ENCODE measurements around the gene RNF43.

The RNF43 gene

GRCh38 chr17:58416396-58416795, 938 bp downstream of the RNF43 start:
- H4K12ac ChIP-seq (ENCODE audit: low read depth, low read length): no peak overlapping the region
- H3K9ac ChIP-seq (ENCODE audit: low read length): no peak overlapping the region
- H3K14ac ChIP-seq (ENCODE audit: low read length): no peak overlapping the region
- no peaks in the 10 kb centered on the region for H3K79me2 ChIP-seq (ENCODE audit: control insufficient read depth, insufficient read depth, low read length, poor library complexity)
- WGBS (ENCODE audit: extremely low coverage, insufficient coverage, insufficient read length): no CpG with 5 or more reads among the region's 4 CpGs
- no peak overlapping the region for H2BK120ac ChIP-seq (ENCODE audit: insufficient read depth, low read length, poor library complexity)
- H4K8ac ChIP-seq (ENCODE audit: low read depth, low read length): no peak overlapping the region
- H2BK5ac ChIP-seq (ENCODE audit: low read depth, low read length, poor library complexity): no peak overlapping the region
- H3K27me3 ChIP-seq (ENCODE audit: insufficient read depth, low read length): no peaks in the 10 kb centered on the region
- H3K18ac ChIP-seq (ENCODE audit: low read length): no peak overlapping the region
- H2AFZ ChIP-seq (ENCODE audit: insufficient read depth, low read length, poor library complexity): no peak overlapping the region
- no peaks in the 10 kb centered on the region for H3K36me3 ChIP-seq (ENCODE audit: control insufficient read depth in 1 of 2, insufficient read depth in 2 of 2, low read length in 2 of 2)
- H3K23ac ChIP-seq (ENCODE audit: low read length): no peak overlapping the region
- no peak for DNase-seq
- no peak overlapping the region for H3K4ac ChIP-seq (ENCODE audit: low read depth, low read length)
- no peak overlapping the region for H4K91ac ChIP-seq (ENCODE audit: low read depth, low read length)
- no peak overlapping the region for H2AK5ac ChIP-seq (ENCODE audit: low read length)
- peaks cover 3 to 4% of the 10 kb centered on the region in 2 experiments for H3K4me1 ChIP-seq (ENCODE audit: control insufficient read depth in 1 of 2, insufficient read depth in 2 of 2, low read length in 2 of 2)
- H3K4me2 ChIP-seq (ENCODE audit: low read length): no peak overlapping the region
- peaks cover 1% of the 10 kb centered on the region for H3K79me1 ChIP-seq (ENCODE audit: low read length)
- no peaks in the 10 kb centered on the region for H3K9me3 ChIP-seq (ENCODE audit: insufficient read depth, low read depth, low read length)
- H3K27ac ChIP-seq (ENCODE audit: low read depth, low read length): no peak overlapping the region
- no peak overlapping the region for H2BK12ac ChIP-seq (ENCODE audit: low read length)
- H3K4me3 ChIP-seq (ENCODE audit: low read depth, low read length): no peak overlapping the region

- no peak overlapping the region for H2BK120ac ChIP-seq (ENCODE audit: insufficient read depth, low read length, poor library complexity)
- no CpG with 5 or more reads among the region's 6 CpGs for WGBS (ENCODE audit: extremely low coverage, insufficient coverage, insufficient read length)
Measured at GRCh38 chr17:58415371-58416055, 1.8 kb downstream of the RNF43 start.

GRCh38 chr17:58414596-58414997, 2.7 kb downstream of the RNF43 start:
- H4K91ac ChIP-seq (ENCODE audit: low read depth, low read length): no peak overlapping the region
- no peak for DNase-seq
- no peaks in the 10 kb centered on the region for H3K79me2 ChIP-seq (ENCODE audit: control insufficient read depth, insufficient read depth, low read length, poor library complexity)
- H3K23ac ChIP-seq (ENCODE audit: low read length): no peak overlapping the region
- peak overlapping the region; percentile 64 for H3K4ac ChIP-seq (ENCODE audit: low read depth, low read length)
- H4K8ac ChIP-seq (ENCODE audit: low read depth, low read length): no peak overlapping the region
- H3K4me1 ChIP-seq (ENCODE audit: control insufficient read depth in 1 of 2, insufficient read depth in 2 of 2, low read length in 2 of 2): peaks cover 3 to 6% of the 10 kb centered on the region in 2 experiments
- no peak overlapping the region for H3K14ac ChIP-seq (ENCODE audit: low read length)
- no peak overlapping the region for H2AK5ac ChIP-seq (ENCODE audit: low read length)
- no peak overlapping the region for H2BK12ac ChIP-seq (ENCODE audit: low read length)
- no peak overlapping the region for H2BK5ac ChIP-seq (ENCODE audit: low read depth, low read length, poor library complexity)
- no peaks in the 10 kb centered on the region for H3K27me3 ChIP-seq (ENCODE audit: insufficient read depth, low read length)
- peaks cover 1% of the 10 kb centered on the region for H3K79me1 ChIP-seq (ENCODE audit: low read length)
- no peak overlapping the region for H3K4me2 ChIP-seq (ENCODE audit: low read length)
- no peak overlapping the region for H3K18ac ChIP-seq (ENCODE audit: low read length)
- H2BK120ac ChIP-seq (ENCODE audit: insufficient read depth, low read length, poor library complexity): no peak overlapping the region
- no peak overlapping the region for H3K4me3 ChIP-seq (ENCODE audit: low read depth, low read length)
- no peak overlapping the region for H4K12ac ChIP-seq (ENCODE audit: low read depth, low read length)
- no peak overlapping the region for H2AFZ ChIP-seq (ENCODE audit: insufficient read depth, low read length, poor library complexity)
- H3K9ac ChIP-seq (ENCODE audit: low read length): no peak overlapping the region
- no peak overlapping the region for H3K27ac ChIP-seq (ENCODE audit: low read depth, low read length)
- WGBS (ENCODE audit: extremely low coverage, insufficient coverage, insufficient read length): no CpG with 5 or more reads among the region's 3 CpGs
- H3K36me3 ChIP-seq (ENCODE audit: control insufficient read depth in 1 of 2, insufficient read depth in 2 of 2, low read length in 2 of 2): no peaks in the 10 kb centered on the region
- no peaks in the 10 kb centered on the region for H3K9me3 ChIP-seq (ENCODE audit: insufficient read depth, low read depth, low read length)

More at GRCh38 chr17:58415371-58416055, 1.8 kb downstream of the RNF43 start:
- no peak overlapping the region for H3K18ac ChIP-seq (ENCODE audit: low read length)
- H3K9me3 ChIP-seq (ENCODE audit: insufficient read depth, low read depth, low read length): no peaks in the 10 kb centered on the region
- no peaks in the 10 kb centered on the region for H3K79me2 ChIP-seq (ENCODE audit: control insufficient read depth, insufficient read depth, low read length, poor library complexity)
- H3K4me2 ChIP-seq (ENCODE audit: low read length): peak overlapping the region; percentile 37
- H3K4me3 ChIP-seq (ENCODE audit: low read depth, low read length): no peak overlapping the region
- no peak overlapping the region for H3K4ac ChIP-seq (ENCODE audit: low read depth, low read length)
- no peak overlapping the region for H3K23ac ChIP-seq (ENCODE audit: low read length)
- no peaks in the 10 kb centered on the region for H3K36me3 ChIP-seq (ENCODE audit: control insufficient read depth in 1 of 2, insufficient read depth in 2 of 2, low read length in 2 of 2)
- H4K8ac ChIP-seq (ENCODE audit: low read depth, low read length): no peak overlapping the region
- H2AFZ ChIP-seq (ENCODE audit: insufficient read depth, low read length, poor library complexity): no peak overlapping the region
- DNase-seq: no peak
- peaks cover 1% of the 10 kb centered on the region for H3K79me1 ChIP-seq (ENCODE audit: low read length)
- H3K14ac ChIP-seq (ENCODE audit: low read length): no peak overlapping the region
- H2BK12ac ChIP-seq (ENCODE audit: low read length): no peak overlapping the region
- no peak overlapping the region for H3K9ac ChIP-seq (ENCODE audit: low read length)
- H3K4me1 ChIP-seq (ENCODE audit: control insufficient read depth in 1 of 2, insufficient read depth in 2 of 2, low read length in 2 of 2): peaks cover 3 to 6% of the 10 kb centered on the region in 2 experiments
- no peak overlapping the region for H2BK5ac ChIP-seq (ENCODE audit: low read depth, low read length, poor library complexity)
- H2AK5ac ChIP-seq (ENCODE audit: low read length): no peak overlapping the region
- H3K27ac ChIP-seq (ENCODE audit: low read depth, low read length): no peak overlapping the region
- no peaks in the 10 kb centered on the region for H3K27me3 ChIP-seq (ENCODE audit: insufficient read depth, low read length)
- H4K91ac ChIP-seq (ENCODE audit: low read depth, low read length): no peak overlapping the region
- H4K12ac ChIP-seq (ENCODE audit: low read depth, low read length): no peak overlapping the region

DNA sequence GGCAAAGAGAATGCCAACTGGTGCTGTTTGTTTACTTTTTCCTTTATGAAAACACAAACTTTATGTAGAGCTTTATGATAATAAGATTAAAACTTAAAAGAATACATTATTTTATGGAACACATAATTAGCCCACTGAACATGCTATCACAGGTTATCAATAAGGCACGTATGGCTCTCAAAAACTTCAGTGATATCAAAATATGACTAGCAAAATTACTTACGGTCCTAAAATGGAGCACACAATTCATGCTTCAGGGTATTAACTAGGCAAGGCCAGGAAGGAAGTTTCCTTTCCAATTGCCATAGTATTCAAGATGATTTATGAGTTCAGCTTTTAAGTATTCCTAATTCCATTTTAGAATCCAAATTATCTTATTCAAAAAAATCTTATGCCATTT, 3.6 kb downstream of the RNF43 start:
- Histone ChIP-seq H4K91ac (ENCODE audit: low read depth, low read length) (no peak overlapping the region), H4K8ac (ENCODE audit: low read depth, low read length) (no peak overlapping the region), H2AFZ (ENCODE audit: insufficient read depth, low read length, poor library complexity) (no peak overlapping the region), H2AK5ac (ENCODE audit: low read length) (no peak overlapping the region), H3K27me3 (ENCODE audit: insufficient read depth, low read length) (no peaks in the 10 kb centered on the region), H2BK120ac (ENCODE audit: insufficient read depth, low read length, poor library complexity) (no peak overlapping the region), H4K12ac (ENCODE audit: low read depth, low read length) (no peak overlapping the region), H3K14ac (ENCODE audit: low read length) (no peak overlapping the region), H2BK5ac (ENCODE audit: low read depth, low read length, poor library complexity) (no peak overlapping the region), H3K4me1 (ENCODE audit: control insufficient read depth in 1 of 2, insufficient read depth in 2 of 2, low read length in 2 of 2) (peaks cover 3 to 6% of the 10 kb centered on the region in 2 experiments), H3K9ac (ENCODE audit: low read length) (no peak overlapping the region), H3K4me2 (ENCODE audit: low read length) (no peak overlapping the region), H3K27ac (ENCODE audit: low read depth, low read length) (no peak overlapping the region), H3K79me2 (ENCODE audit: control insufficient read depth, insufficient read depth, low read length, poor library complexity) (no peaks in the 10 kb centered on the region), H2BK12ac (ENCODE audit: low read length) (no peak overlapping the region), H3K36me3 (ENCODE audit: control insufficient read depth in 1 of 2, insufficient read depth in 2 of 2, low read length in 2 of 2) (no peaks in the 10 kb centered on the region), H3K23ac (ENCODE audit: low read length) (no peak overlapping the region), H3K79me1 (ENCODE audit: low read length) (peaks cover 1% of the 10 kb centered on the region), H3K18ac (ENCODE audit: low read length) (no peak overlapping the region), H3K9me3 (ENCODE audit: insufficient read depth, low read depth, low read length) (no peaks in the 10 kb centered on the region), H3K4me3 (ENCODE audit: low read depth, low read length) (no peak overlapping the region), H3K4ac (ENCODE audit: low read depth, low read length) (no peak overlapping the region)
- no peak for DNase-seq
- WGBS (ENCODE audit: extremely low coverage, insufficient coverage, insufficient read length): no CpG with 5 or more reads among the region's 2 CpGs

Measured in trophoblast cell (in vitro differentiated cells and primary cell).